ENCODE data around the gene OPN1LW. TPM values are rescaled to one million over a fixed set of nuclear protein-coding genes. Genes with fewer than 3 reads are reported as not detected.
A peak's percentile ranks its signal among the peaks of the same experiment; 100 is the strongest.

Gene OPN1LW
- total RNA-seq, 1 donor from 2014 or later, result not detected

DNA sequence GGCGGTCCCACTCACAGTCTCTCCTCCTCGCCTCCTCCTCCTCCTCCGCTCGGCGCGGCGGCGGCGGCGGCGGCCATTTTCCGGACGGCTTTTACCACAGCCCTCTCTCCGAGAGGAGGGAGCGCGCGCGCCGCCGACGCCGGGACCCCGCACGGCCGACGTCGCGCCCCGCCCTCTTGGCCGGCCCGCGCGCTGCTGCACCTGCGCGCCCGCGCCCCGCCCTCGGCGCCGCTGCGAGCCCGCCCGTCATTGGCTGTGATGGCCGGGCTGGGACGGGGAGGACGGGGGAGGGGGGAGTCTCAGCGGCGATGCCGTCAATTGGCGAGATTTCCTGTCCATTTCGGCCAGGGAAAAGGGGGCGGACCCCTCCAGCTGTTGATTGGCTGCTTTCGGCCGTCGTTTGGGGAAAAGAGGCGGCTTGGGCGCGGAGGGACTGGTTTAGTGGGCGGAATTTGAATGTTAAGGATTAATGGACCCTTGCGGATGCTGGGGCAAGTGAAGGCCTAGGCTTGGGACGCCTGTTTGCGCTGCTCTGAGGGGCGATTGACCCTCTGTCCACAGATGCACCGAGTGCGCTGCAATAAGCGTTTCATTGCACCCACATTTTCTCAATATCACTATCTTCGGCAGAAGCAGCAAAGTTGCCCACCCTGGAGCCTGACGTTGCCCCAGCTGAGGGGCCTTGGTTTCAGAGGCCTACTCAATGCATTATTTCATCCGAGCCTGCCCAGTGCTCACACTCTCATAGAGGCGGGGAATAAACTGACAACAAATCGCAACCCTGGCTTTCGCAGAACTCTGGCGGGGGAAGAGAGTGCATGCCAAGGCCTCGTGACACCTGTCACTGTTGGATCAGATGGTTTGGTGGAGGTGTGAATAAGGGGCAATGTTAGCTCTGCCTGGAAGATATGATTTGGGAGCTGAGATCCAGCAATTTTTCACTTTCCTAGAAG is 46.2 kb upstream of the OPN1LW start, which contains the start of gene MECP2:
MECP2 (minus strand) TSS at position 129 of the 953 bp plus-strand sequence.
- Mint-ChIP-seq H3K27me3 (ENCODE audit: unreplicated experiment) (peaks cover 16% of the 10 kb centered on the region), H3K27ac (ENCODE audit: unreplicated experiment) (peak within 1 kb of the TSS; percentile 85), H3K4me1 (ENCODE audit: unreplicated experiment) (peaks cover 30% of the 10 kb centered on the region), H3K9me3 (ENCODE audit: unreplicated experiment) (peaks cover 4% of the 10 kb centered on the region), H3K4me3 (ENCODE audit: unreplicated experiment) (peak within 1 kb of the TSS; percentile 83), H3K36me3 (ENCODE audit: unreplicated experiment) (no peaks in the 10 kb centered on the region)
- TF ChIP-seq, protein P1, sequence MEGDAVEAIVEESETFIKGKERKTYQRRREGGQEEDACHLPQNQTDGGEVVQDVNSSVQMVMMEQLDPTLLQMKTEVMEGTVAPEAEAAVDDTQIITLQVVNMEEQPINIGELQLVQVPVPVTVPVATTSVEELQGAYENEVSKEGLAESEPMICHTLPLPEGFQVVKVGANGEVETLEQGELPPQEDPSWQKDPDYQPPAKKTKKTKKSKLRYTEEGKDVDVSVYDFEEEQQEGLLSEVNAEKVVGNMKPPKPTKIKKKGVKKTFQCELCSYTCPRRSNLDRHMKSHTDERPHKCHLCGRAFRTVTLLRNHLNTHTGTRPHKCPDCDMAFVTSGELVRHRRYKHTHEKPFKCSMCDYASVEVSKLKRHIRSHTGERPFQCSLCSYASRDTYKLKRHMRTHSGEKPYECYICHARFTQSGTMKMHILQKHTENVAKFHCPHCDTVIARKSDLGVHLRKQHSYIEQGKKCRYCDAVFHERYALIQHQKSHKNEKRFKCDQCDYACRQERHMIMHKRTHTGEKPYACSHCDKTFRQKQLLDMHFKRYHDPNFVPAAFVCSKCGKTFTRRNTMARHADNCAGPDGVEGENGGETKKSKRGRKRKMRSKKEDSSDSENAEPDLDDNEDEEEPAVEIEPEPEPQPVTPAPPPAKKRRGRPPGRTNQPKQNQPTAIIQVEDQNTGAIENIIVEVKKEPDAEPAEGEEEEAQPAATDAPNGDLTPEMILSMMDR (IDR thresholded peaks at IDR 0.05), result no peak
- peak; percentile 97 for DNase-seq (ENCODE audit: extremely low spot score, unreplicated experiment)

DNA sequence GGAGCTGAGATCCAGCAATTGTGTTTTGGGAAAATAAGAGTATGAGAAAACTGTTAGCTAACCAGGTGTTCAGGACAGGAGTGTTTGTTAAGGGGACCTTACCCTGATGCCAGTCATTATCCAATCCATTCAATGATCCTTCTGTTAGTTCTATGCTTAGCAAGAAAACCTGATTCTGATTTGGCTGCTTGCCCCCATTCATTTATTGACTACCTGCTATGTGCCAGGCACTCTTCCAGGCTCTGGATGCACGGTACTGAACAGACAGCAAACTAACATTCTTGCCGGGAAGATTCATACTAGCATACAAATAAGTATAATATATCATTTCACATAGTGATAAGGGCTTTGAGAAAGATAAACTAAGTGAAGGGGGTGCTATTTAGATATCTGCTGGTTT is 45.5 kb upstream of the OPN1LW start:
- Mint-ChIP-seq H3K9me3 (ENCODE audit: unreplicated experiment) (peaks cover 4% of the 10 kb centered on the region), H3K27ac (ENCODE audit: unreplicated experiment) (no peak overlapping the region), H3K4me1 (ENCODE audit: unreplicated experiment) (peaks cover 30% of the 10 kb centered on the region), H3K27me3 (ENCODE audit: unreplicated experiment) (peaks cover 16% of the 10 kb centered on the region), H3K4me3 (ENCODE audit: unreplicated experiment) (no peak overlapping the region), H3K36me3 (ENCODE audit: unreplicated experiment) (no peaks in the 10 kb centered on the region)
- no peak for DNase-seq (ENCODE audit: extremely low spot score, unreplicated experiment)
- TF ChIP-seq, protein P1 (IDR thresholded peaks at IDR 0.05), result no peak

DNA sequence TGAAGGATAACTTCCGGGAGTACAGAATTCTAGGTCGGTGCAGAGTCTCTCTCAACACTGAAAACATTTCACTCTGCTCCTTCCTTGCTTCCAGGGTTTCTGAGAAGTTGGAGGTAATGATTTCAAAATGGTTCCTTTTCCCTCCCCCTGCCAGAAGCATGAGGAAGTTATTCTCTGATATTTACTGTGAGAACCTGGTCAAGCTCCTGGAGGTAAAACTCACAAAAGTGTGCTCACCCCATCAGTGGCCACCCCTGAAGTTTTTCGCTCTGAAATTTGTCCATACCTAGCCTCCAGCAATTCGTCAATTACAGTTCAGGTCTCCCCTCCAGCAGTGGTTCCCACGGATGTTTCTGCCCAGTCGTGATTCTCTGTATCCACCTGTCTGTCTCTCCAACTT is 30.3 kb upstream of the OPN1LW start:
- DNase-seq (ENCODE audit: extremely low spot score, unreplicated experiment), result no peak
- Mint-ChIP-seq H3K4me3 (ENCODE audit: unreplicated experiment) (no peak overlapping the region), H3K9me3 (ENCODE audit: unreplicated experiment) (peaks cover 10% of the 10 kb centered on the region), H3K36me3 (ENCODE audit: unreplicated experiment) (no peaks in the 10 kb centered on the region), H3K27ac (ENCODE audit: unreplicated experiment) (no peak overlapping the region), H3K27me3 (ENCODE audit: unreplicated experiment) (peaks cover 12% of the 10 kb centered on the region), H3K4me1 (ENCODE audit: unreplicated experiment) (no peaks in the 10 kb centered on the region)
- TF ChIP-seq, protein P1 (IDR thresholded peaks at IDR 0.05), result no peak

DNA sequence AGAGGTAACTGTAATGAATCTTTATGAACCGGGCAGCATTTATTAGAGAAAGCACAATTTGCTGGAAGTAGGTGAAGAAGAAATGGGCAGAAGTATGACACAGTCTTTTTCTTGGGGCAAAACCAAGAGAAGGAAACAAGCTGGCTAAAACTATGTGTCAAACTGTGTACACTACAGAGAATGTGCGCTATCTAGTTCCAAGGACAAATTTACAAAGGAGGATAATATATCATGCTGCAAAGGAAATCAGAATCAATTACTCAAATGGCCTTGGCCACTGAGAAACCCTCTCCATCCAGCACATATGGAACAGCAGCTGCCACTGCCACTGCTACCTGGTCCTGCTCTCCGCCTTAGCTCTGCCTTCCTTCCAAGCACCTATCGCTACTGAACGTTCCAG is 29.4 kb upstream of the OPN1LW start:
- Mint-ChIP-seq H3K27ac (ENCODE audit: unreplicated experiment) (no peak overlapping the region), H3K27me3 (ENCODE audit: unreplicated experiment) (peaks cover 12% of the 10 kb centered on the region), H3K9me3 (ENCODE audit: unreplicated experiment) (peaks cover 10% of the 10 kb centered on the region), H3K4me3 (ENCODE audit: unreplicated experiment) (no peak overlapping the region), H3K36me3 (ENCODE audit: unreplicated experiment) (no peaks in the 10 kb centered on the region), H3K4me1 (ENCODE audit: unreplicated experiment) (no peaks in the 10 kb centered on the region)
- TF ChIP-seq, protein P1 (IDR thresholded peaks at IDR 0.05), result no peak
- no peak for DNase-seq (ENCODE audit: extremely low spot score, unreplicated experiment)

DNA sequence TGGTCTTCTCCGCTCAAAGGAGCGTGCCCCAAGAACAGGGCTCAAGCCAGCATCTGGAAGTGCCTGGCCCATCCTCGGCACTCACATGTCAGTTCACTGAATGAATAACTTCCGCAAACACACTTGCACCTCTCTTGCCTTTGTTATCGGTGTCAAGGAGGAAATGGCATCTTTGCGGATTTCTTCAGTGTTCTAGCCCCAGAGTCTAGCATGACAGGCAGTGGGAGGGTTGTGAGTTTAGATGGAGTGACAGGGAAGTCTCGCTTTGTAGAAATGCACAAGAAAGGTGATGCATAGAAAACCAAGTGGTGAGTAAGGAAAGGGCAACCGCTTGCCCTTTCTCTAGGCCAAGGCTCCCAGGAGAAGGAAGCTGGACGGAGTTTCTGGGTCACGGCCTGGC is 29.0 kb upstream of the OPN1LW start:
- Mint-ChIP-seq H3K4me3 (ENCODE audit: unreplicated experiment) (no peak overlapping the region), H3K9me3 (ENCODE audit: unreplicated experiment) (peaks cover 11% of the 10 kb centered on the region), H3K36me3 (ENCODE audit: unreplicated experiment) (no peaks in the 10 kb centered on the region), H3K27ac (ENCODE audit: unreplicated experiment) (no peak overlapping the region), H3K4me1 (ENCODE audit: unreplicated experiment) (no peaks in the 10 kb centered on the region), H3K27me3 (ENCODE audit: unreplicated experiment) (peaks cover 12% of the 10 kb centered on the region)
- no peak for DNase-seq (ENCODE audit: extremely low spot score, unreplicated experiment)
- TF ChIP-seq, protein P1 (IDR thresholded peaks at IDR 0.05), result no peak

Measured in osteocyte (in vitro differentiated cells).